GM23338 (cell line): Measurements from ENCODE around the gene BAIAP2.

ENCODE experiments used
- CREB1 ChIP-seq: fragments of 250-450 bp; sonication (Bioruptor Pico); IDR thresholded peaks from 2 replicates; pipeline ENCODE4 v1.5.0; 2020; ENCODE audit warnings: low read depth, mild to moderate bottlenecking, moderate library complexity
- CTCF ChIP-seq, 2 experiments: fragments of 200-600 bp in 1 of 2; sonication (generic) in 1 of 2; conservative IDR thresholded peaks; 2 replicates each; pipeline versions ENCODE4 v1.5.1 to v1.6.1; 2016 to 2017; ENCODE audit warnings: antibody characterized with exemption in 2 of 2, low read depth in 2 of 2, mild to moderate bottlenecking in 2 of 2, moderate library complexity in 1 of 2
- EZH2 ChIP-seq: fragments of 200-600 bp; sonication (generic); IDR thresholded peaks from one replicate; pipeline ENCODE4 v1.8.0; 2017; ENCODE audit warnings: antibody characterized with exemption, mild to moderate bottlenecking, low read depth; ENCODE audit not compliant: unreplicated experiment
- EZH2phosphoT487 ChIP-seq: fragments of 200-600 bp; sonication (generic); IDR thresholded peaks from one replicate; pipeline ENCODE4 v1.8.1; 2018; ENCODE audit warnings: antibody characterized with exemption; ENCODE audit not compliant: unreplicated experiment
- JUNB ChIP-seq: IDR thresholded peaks from one replicate; pipeline ENCODE4 v1.6.1; 2016; ENCODE audit warnings: antibody characterized with exemption; ENCODE audit not compliant: unreplicated experiment
- POLR2AphosphoS5 ChIP-seq: IDR thresholded peaks from 2 replicates; pipeline ENCODE4 v1.6.1; 2016; ENCODE audit warnings: antibody characterized with exemption, low read depth
- REST ChIP-seq: IDR thresholded peaks from one replicate; pipeline ENCODE4 v1.6.1; 2018; ENCODE audit warnings: antibody characterized with exemption; ENCODE audit not compliant: unreplicated experiment
- STAT1 ChIP-seq: IDR thresholded peaks from one replicate; pipeline ENCODE4 v1.6.1; 2016; ENCODE audit warnings: antibody characterized with exemption; ENCODE audit not compliant: unreplicated experiment
- TF ChIP-seq, protein P1 (sequence below): IDR thresholded peaks from 2 replicates; pipeline ENCODE4 v1.6.1; 2016; ENCODE audit warnings: antibody characterized with exemption
- TF ChIP-seq, protein P2 (sequence below): fragments of 250-450 bp; sonication (Bioruptor Pico); IDR thresholded peaks from 2 replicates; pipeline ENCODE4 v1.5.0; 2020; ENCODE audit warnings: mild to moderate bottlenecking, moderate library complexity

GRCh38 chr17:81108220-81108619 is 73.3 kb downstream of the BAIAP2 start:
- TF ChIP-seq REST (no peak), CTCF (conservative IDR thresholded peaks at IDR 0.05; ENCODE audit: low read depth in 2 of 2) (no peak), EZH2 (no peak), POLR2AphosphoS5 (no peak), EZH2phosphoT487 (no peak), CREB1 (CRISPR knock-in tag) (no peak), STAT1 (no peak), JUNB (no peak)
- TF ChIP-seq, protein P1, sequence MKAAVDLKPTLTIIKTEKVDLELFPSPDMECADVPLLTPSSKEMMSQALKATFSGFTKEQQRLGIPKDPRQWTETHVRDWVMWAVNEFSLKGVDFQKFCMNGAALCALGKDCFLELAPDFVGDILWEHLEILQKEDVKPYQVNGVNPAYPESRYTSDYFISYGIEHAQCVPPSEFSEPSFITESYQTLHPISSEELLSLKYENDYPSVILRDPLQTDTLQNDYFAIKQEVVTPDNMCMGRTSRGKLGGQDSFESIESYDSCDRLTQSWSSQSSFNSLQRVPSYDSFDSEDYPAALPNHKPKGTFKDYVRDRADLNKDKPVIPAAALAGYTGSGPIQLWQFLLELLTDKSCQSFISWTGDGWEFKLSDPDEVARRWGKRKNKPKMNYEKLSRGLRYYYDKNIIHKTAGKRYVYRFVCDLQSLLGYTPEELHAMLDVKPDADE: no peak
- TF ChIP-seq, protein P2, sequence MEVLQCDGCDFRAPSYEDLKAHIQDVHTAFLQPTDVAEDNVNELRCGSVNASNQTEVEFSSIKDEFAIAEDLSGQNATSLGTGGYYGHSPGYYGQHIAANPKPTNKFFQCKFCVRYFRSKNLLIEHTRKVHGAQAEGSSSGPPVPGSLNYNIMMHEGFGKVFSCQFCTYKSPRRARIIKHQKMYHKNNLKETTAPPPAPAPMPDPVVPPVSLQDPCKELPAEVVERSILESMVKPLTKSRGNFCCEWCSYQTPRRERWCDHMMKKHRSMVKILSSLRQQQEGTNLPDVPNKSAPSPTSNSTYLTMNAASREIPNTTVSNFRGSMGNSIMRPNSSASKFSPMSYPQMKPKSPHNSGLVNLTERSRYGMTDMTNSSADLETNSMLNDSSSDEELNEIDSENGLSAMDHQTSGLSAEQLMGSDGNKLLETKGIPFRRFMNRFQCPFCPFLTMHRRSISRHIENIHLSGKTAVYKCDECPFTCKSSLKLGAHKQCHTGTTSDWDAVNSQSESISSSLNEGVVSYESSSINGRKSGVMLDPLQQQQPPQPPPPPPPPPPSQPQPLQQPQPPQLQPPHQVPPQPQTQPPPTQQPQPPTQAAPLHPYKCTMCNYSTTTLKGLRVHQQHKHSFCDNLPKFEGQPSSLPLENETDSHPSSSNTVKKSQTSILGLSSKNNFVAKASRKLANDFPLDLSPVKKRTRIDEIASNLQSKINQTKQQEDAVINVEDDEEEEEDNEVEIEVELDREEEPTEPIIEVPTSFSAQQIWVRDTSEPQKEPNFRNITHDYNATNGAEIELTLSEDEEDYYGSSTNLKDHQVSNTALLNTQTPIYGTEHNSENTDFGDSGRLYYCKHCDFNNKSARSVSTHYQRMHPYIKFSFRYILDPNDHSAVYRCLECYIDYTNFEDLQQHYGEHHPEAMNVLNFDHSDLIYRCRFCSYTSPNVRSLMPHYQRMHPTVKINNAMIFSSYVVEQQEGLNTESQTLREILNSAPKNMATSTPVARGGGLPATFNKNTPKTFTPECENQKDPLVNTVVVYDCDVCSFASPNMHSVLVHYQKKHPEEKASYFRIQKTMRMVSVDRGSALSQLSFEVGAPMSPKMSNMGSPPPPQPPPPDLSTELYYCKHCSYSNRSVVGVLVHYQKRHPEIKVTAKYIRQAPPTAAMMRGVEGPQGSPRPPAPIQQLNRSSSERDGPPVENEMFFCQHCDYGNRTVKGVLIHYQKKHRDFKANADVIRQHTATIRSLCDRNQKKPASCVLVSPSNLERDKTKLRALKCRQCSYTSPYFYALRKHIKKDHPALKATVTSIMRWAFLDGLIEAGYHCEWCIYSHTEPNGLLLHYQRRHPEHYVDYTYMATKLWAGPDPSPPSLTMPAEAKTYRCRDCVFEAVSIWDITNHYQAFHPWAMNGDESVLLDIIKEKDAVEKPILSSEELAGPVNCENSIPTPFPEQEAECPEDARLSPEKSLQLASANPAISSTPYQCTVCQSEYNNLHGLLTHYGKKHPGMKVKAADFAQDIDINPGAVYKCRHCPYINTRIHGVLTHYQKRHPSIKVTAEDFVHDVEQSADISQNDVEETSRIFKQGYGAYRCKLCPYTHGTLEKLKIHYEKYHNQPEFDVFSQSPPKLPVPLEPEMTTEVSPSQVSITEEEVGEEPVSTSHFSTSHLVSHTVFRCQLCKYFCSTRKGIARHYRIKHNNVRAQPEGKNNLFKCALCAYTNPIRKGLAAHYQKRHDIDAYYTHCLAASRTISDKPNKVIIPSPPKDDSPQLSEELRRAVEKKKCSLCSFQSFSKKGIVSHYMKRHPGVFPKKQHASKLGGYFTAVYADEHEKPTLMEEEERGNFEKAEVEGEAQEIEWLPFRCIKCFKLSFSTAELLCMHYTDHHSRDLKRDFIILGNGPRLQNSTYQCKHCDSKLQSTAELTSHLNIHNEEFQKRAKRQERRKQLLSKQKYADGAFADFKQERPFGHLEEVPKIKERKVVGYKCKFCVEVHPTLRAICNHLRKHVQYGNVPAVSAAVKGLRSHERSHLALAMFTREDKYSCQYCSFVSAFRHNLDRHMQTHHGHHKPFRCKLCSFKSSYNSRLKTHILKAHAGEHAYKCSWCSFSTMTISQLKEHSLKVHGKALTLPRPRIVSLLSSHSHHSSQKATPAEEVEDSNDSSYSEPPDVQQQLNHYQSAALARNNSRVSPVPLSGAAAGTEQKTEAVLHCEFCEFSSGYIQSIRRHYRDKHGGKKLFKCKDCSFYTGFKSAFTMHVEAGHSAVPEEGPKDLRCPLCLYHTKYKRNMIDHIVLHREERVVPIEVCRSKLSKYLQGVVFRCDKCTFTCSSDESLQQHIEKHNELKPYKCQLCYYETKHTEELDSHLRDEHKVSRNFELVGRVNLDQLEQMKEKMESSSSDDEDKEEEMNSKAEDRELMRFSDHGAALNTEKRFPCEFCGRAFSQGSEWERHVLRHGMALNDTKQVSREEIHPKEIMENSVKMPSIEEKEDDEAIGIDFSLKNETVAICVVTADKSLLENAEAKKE (CRISPR knock-in tag): no peak
